Measurements from ENCODE around the gene NGRN.
"Not testable (repeated sequence)": the region's sequence is repeated elsewhere in the genome, so short reads cannot be mapped to it uniquely, and the experiment has no call there.

NGRN gene

DNA sequence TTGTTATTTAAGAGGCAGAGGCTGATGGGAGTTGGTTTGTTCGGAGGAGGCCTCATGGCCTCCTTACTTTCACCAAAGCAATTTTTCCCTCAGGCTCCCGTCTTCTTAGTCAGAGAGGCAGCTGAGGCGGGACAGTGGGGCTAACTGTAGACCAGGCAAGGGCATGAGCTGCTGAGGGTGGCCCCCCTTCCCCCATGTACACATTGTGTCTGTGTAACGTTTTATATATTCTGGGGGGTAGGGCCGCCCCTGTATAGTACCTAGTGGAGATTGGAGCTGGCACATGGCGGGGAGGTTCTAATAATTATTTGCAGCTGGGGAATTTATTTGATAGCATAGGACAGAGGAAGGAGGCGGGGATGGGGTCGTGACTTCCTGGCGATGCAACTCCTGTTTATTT is 35.1 kb downstream of the NGRN start:
- no peaks in the 10 kb centered on the region for H3F3A ChIP-seq (ENCODE audit: insufficient read depth, low read length)
- H2AFZ ChIP-seq (ENCODE audit: low read length), result peak overlapping the region; percentile 97
- peak overlapping the region; percentile 77 for H3K4me2 ChIP-seq (ENCODE audit: low read length)
- H3K79me2 ChIP-seq (ENCODE audit: insufficient read depth, low read length), result no peaks in the 10 kb centered on the region
- no peaks in the 10 kb centered on the region for H3K9me2 ChIP-seq (ENCODE audit: low read depth, low read length)
- H3K9me3 ChIP-seq (ENCODE audit: low read length), result no peaks in the 10 kb centered on the region
- TF ChIP-seq, protein P1, sequence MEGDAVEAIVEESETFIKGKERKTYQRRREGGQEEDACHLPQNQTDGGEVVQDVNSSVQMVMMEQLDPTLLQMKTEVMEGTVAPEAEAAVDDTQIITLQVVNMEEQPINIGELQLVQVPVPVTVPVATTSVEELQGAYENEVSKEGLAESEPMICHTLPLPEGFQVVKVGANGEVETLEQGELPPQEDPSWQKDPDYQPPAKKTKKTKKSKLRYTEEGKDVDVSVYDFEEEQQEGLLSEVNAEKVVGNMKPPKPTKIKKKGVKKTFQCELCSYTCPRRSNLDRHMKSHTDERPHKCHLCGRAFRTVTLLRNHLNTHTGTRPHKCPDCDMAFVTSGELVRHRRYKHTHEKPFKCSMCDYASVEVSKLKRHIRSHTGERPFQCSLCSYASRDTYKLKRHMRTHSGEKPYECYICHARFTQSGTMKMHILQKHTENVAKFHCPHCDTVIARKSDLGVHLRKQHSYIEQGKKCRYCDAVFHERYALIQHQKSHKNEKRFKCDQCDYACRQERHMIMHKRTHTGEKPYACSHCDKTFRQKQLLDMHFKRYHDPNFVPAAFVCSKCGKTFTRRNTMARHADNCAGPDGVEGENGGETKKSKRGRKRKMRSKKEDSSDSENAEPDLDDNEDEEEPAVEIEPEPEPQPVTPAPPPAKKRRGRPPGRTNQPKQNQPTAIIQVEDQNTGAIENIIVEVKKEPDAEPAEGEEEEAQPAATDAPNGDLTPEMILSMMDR (IDR thresholded peaks at IDR 0.05; ENCODE audit: low read length), result no peak
- TF ChIP-seq EZH2 (IDR thresholded peaks at IDR 0.05; ENCODE audit: borderline replicate concordance, low read length), result no peak
- no peaks in the 10 kb centered on the region for H3K36me3 ChIP-seq (ENCODE audit: insufficient read depth, low read length)
- peaks cover 9% of the 10 kb centered on the region for H3K4me1 ChIP-seq (ENCODE audit: insufficient read depth, low read length, severe bottlenecking)
- no peaks in the 10 kb centered on the region for H4K20me1 ChIP-seq (ENCODE audit: insufficient read depth, low read length)
- H3K4me3 ChIP-seq (ENCODE audit: low read depth, low read length, poor library complexity, severe bottlenecking), result peak overlapping the region; percentile 56
- H3K9ac ChIP-seq (ENCODE audit: low read length), result no peak overlapping the region; the same call in 1 of the 2 replicates
- H3K27ac ChIP-seq (ENCODE audit: low read depth, low read length, poor library complexity, severe bottlenecking), result no peak overlapping the region
- H3K27me3 ChIP-seq (ENCODE audit: insufficient read depth, low read length), result no peaks in the 10 kb centered on the region

DNA sequence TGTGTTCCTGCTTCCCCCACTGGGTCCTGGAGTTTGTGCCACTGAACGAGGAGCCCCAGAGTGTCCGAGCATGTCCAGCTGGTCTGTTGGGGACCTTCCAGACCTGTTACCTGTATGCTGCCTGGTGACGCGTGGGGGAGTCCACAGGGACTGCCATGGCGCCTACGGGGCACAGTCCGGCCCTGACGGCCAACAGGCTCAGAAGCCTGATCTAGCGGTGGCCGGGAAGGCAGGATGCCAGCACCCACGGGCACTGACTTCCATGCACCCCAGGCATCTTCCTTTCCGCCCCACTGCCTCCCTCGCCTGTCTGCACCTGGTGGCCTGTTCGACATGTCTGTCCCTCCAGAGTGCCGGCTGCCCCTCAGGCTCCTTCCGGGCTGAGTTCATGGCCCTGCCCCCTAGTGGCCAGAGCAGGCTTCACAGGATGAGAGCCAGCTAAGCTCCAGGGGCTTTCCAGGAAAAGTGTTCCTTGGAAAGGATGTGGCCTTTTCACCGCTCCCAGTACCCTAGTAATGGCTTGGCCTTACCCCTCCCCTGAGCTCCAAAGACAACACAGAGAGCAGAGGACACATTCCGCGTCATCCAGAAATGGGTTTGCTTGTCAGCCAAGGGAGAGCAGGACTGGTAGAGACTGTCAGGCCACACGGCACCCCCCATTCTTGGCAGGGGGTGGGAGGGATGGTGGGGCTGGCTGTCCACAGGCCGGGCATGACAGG is 35.7 kb downstream of the NGRN start:
- Histone ChIP-seq H2AFZ (ENCODE audit: low read length) (peak overlapping the region; percentile 97), H3K36me3 (ENCODE audit: insufficient read depth, low read length) (no peaks in the 10 kb centered on the region), H3K9me3 (ENCODE audit: low read length) (no peaks in the 10 kb centered on the region), H3F3A (ENCODE audit: insufficient read depth, low read length) (no peaks in the 10 kb centered on the region), H3K9ac (ENCODE audit: low read length) (peak overlapping the region; percentile 50), H3K4me2 (ENCODE audit: low read length) (peak overlapping the region; percentile 77), H3K4me1 (ENCODE audit: insufficient read depth, low read length, severe bottlenecking) (peaks cover 9% of the 10 kb centered on the region), H3K79me2 (ENCODE audit: insufficient read depth, low read length) (no peaks in the 10 kb centered on the region), H3K9me2 (ENCODE audit: low read depth, low read length) (no peaks in the 10 kb centered on the region), H3K4me3 (ENCODE audit: low read depth, low read length, poor library complexity, severe bottlenecking) (peak overlapping the region; percentile 56), H3K27ac (ENCODE audit: low read depth, low read length, poor library complexity, severe bottlenecking) (no peak overlapping the region), H4K20me1 (ENCODE audit: insufficient read depth, low read length) (no peaks in the 10 kb centered on the region), H3K27me3 (ENCODE audit: insufficient read depth, low read length) (no peaks in the 10 kb centered on the region)
- TF ChIP-seq EZH2 (IDR thresholded peaks at IDR 0.05; ENCODE audit: borderline replicate concordance, low read length), result no peak
- TF ChIP-seq, protein P1 (IDR thresholded peaks at IDR 0.05; ENCODE audit: low read length), result peak; percentile 99

DNA sequence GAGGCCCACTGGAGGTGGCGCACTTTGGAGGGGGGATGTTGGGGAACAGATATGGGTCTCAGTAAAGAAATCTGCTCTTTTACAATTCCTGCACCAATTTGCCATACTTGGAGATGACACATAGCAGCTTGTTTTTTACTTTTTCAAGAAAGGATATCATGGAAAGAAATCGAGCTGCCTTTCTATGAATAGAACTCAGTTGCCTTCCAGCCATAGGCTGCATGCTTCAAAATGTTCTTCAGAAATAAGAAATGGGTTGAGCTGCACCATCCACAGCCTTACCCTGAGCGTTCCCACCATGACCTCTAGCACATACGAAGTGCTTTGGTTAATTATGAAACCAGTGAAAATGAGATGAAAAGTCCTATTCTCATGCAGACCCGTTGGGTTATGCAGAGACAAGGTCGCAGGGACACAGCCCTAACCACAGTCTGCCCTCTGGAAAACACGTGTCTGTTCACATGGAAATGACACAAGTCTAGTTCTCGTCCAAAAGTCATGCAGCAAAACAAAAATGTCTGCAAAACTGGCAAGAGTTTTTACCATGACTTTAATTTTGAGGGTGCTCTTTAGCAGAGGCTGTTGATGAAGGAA is 36.3 kb downstream of the NGRN start:
- no peaks in the 10 kb centered on the region for H4K20me1 ChIP-seq (ENCODE audit: insufficient read depth, low read length)
- no peak overlapping the region for H3K9ac ChIP-seq (ENCODE audit: low read length)
- H3K9me2 ChIP-seq (ENCODE audit: low read depth, low read length), result no peaks in the 10 kb centered on the region
- peaks cover 9% of the 10 kb centered on the region for H3K4me1 ChIP-seq (ENCODE audit: insufficient read depth, low read length, severe bottlenecking)
- no peaks in the 10 kb centered on the region for H3K79me2 ChIP-seq (ENCODE audit: insufficient read depth, low read length)
- no peak overlapping the region for H3K4me2 ChIP-seq (ENCODE audit: low read length)
- no peak overlapping the region for H2AFZ ChIP-seq (ENCODE audit: low read length)
- H3K36me3 ChIP-seq (ENCODE audit: insufficient read depth, low read length), result no peaks in the 10 kb centered on the region
- TF ChIP-seq, protein P1 (IDR thresholded peaks at IDR 0.05; ENCODE audit: low read length), result no peak
- no peak for TF ChIP-seq EZH2 (IDR thresholded peaks at IDR 0.05; ENCODE audit: borderline replicate concordance, low read length)
- H3K27ac ChIP-seq (ENCODE audit: low read depth, low read length, poor library complexity, severe bottlenecking), result no peak overlapping the region
- no peaks in the 10 kb centered on the region for H3K9me3 ChIP-seq (ENCODE audit: low read length)
- H3F3A ChIP-seq (ENCODE audit: insufficient read depth, low read length), result no peaks in the 10 kb centered on the region
- no peak overlapping the region for H3K4me3 ChIP-seq (ENCODE audit: low read depth, low read length, poor library complexity, severe bottlenecking)
- H3K27me3 ChIP-seq (ENCODE audit: insufficient read depth, low read length), result no peaks in the 10 kb centered on the region

- not testable (repeated sequence) for H3K4me2 ChIP-seq (ENCODE audit: low read length); H3K79me2 ChIP-seq (ENCODE audit: insufficient read depth, low read length); H3F3A ChIP-seq (ENCODE audit: insufficient read depth, low read length); H2AFZ ChIP-seq (ENCODE audit: low read length); H3K36me3 ChIP-seq (ENCODE audit: insufficient read depth, low read length); H3K9me2 ChIP-seq (ENCODE audit: low read depth, low read length); H3K4me3 ChIP-seq (ENCODE audit: low read depth, low read length, poor library complexity, severe bottlenecking); H3K9me3 ChIP-seq (ENCODE audit: low read length); H3K27ac ChIP-seq (ENCODE audit: low read depth, low read length, poor library complexity, severe bottlenecking); H3K4me1 ChIP-seq (ENCODE audit: insufficient read depth, low read length, severe bottlenecking); H4K20me1 ChIP-seq (ENCODE audit: insufficient read depth, low read length); H3K9ac ChIP-seq (ENCODE audit: low read length); H3K27me3 ChIP-seq (ENCODE audit: insufficient read depth, low read length)
Observed at GRCh38 chr15:90305355-90305754, 39.9 kb downstream of the NGRN start.

Data from OCI-LY1 (cell line).